Left renal cortex interstitium (tissue), 4 donors: ENCODE data around the gene CTDNEP1. TPM values are rescaled to one million over a fixed set of nuclear protein-coding genes. Genes with fewer than 3 reads are reported as not detected.

Source experiments
- DNase-seq, 4 donors: peaks; one replicate each; pipeline ENCODE4 v3.0.0-alpha.2; 2013; ENCODE audit warnings: low read depth in 4 of 4, low spot score in 2 of 4, missing footprints in 1 of 4
- polyA plus RNA-seq, 4 donors: library from polyadenylated mRNA; unstranded; fragments of 120-200 nt; gene quantifications; one replicate each; pipeline ENCODE4 v1.2.1, GENCODE V29; 2013; ENCODE audit not compliant: insufficient read length in 4 of 4

Gene CTDNEP1
- polyA plus RNA-seq = 100 to 1,000 TPM; 136 to 149 (median 141) TPM

GRCh38 chr17:7251661-7252175 is at the start of gene CTDNEP1:
TSS of gene CTDNEP1 (minus strand) at chr17:7251734. CDS start at chr17:7251296, 438 bp downstream.
- DNase-seq = peak; percentile 97 to 100 (median 100)

GRCh38 chr17:7296189-7296861 is 44.8 kb upstream of the CTDNEP1 start:
- no peak for DNase-seq

- DNase-seq = no peak
These were observed 44.0 kb upstream of the CTDNEP1 start for GRCh38 chr17:7295230-7296180.

GRCh38 chr17:7294614-7295153 is 43.1 kb upstream of the CTDNEP1 start, which contains the start of gene YBX2:
TSS of gene YBX2 (minus strand) at chr17:7294639. CDS start at chr17:7294500, 139 bp downstream.
- DNase-seq = no peak

- no peak for DNase-seq
These were observed 42.5 kb upstream of the CTDNEP1 start for GRCh38 chr17:7293816-7294613.

- DNase-seq = no peak
These were observed 41.6 kb upstream of the CTDNEP1 start for GRCh38 chr17:7293159-7293558.

GRCh38 chr17:7292729-7293128 is 41.2 kb upstream of the CTDNEP1 start:
- no peak for DNase-seq

GRCh38 chr17:7292194-7292593 is 40.7 kb upstream of the CTDNEP1 start:
- no peak for DNase-seq

GRCh38 chr17:7290685-7291084 is 39.2 kb upstream of the CTDNEP1 start:
- DNase-seq = no peak

- no peak for DNase-seq
These were observed 38.6 kb upstream of the CTDNEP1 start for GRCh38 chr17:7290166-7290565.

- DNase-seq = no peak
These were observed 37.9 kb upstream of the CTDNEP1 start for GRCh38 chr17:7289256-7290032.

GRCh38 chr17:7285679-7286078 is 34.1 kb upstream of the CTDNEP1 start:
- DNase-seq = no peak

GRCh38 chr17:7284911-7285310 is 33.4 kb upstream of the CTDNEP1 start:
- DNase-seq = no peak

- no peak for DNase-seq
These were observed 32.1 kb upstream of the CTDNEP1 start for GRCh38 chr17:7283471-7284216.

- no peak for DNase-seq
These were observed 31.3 kb upstream of the CTDNEP1 start for GRCh38 chr17:7282752-7283321.

- DNase-seq = no peak
These were observed 30.6 kb upstream of the CTDNEP1 start for GRCh38 chr17:7281953-7282751.
